Skeletal muscle satellite cell (primary cell): ENCODE data around the gene RNF182.
"Not testable (repeated sequence)": the region's sequence is repeated elsewhere in the genome, so short reads cannot be mapped to it uniquely, and the experiment has no call there.

Experiments
- H3K27me3 ChIP-seq: 2 replicates; pipeline ENCODE4 v1.7.0; 2013; ENCODE audit warnings: low read length; ENCODE audit not compliant: control insufficient read depth, insufficient read depth
- H3K36me3 ChIP-seq: 2 replicates; pipeline ENCODE4 v1.7.0; 2013; ENCODE audit warnings: mild to moderate bottlenecking, control low read depth, low read length; ENCODE audit not compliant: insufficient read depth
- H3K4me1 ChIP-seq: 2 replicates; pipeline ENCODE4 v1.7.0; 2013; ENCODE audit warnings: low read length; ENCODE audit not compliant: control insufficient read depth, insufficient read depth
- H3K4me2 ChIP-seq: 2 replicates; pipeline ENCODE4 v1.7.0; 2013; ENCODE audit warnings: mild to moderate bottlenecking, low read length
- H3K4me3 ChIP-seq: 2 replicates; pipeline ENCODE4 v1.7.0; 2013; ENCODE audit warnings: low read length
- H3K9ac ChIP-seq: 2 replicates; pipeline ENCODE4 v1.7.0; 2013; ENCODE audit warnings: mild to moderate bottlenecking, low read depth, low read length, moderate library complexity
- H3K9me3 ChIP-seq: replicated peaks from 2 replicates; pipeline ENCODE4 v1.7.0; 2013; ENCODE audit warnings: mild to moderate bottlenecking, control low read depth, low read length

RNF182 gene

DNA sequence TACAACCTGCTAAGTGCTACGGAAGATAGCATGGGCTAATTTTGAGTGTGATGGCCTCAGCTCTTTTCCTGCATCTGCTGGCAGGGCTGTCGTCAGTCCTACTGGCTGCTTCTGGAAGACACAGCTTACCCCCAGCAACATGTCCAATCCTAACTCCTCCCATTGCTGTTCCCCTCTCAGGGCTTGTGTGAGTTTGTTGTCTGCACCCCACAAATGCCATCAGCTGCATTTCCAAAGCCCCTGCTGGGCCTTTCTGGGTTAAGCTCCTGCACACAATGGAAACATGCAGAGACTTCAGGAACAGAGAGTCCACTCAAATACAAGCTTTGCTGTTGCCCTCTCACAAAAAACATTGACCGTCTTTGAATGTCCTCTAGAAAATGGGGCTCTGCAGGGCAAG, 84.7 kb downstream of the RNF182 start:
- Histone ChIP-seq H3K36me3 (no peaks in the 10 kb centered on the region), H3K4me2 (no peak overlapping the region), H3K9ac (no peak overlapping the region), H3K27me3 (peaks cover 29% of the 10 kb centered on the region), H3K4me1 (no peaks in the 10 kb centered on the region), H3K4me3 (no peak overlapping the region), H3K9me3 (no peaks in the 10 kb centered on the region)

GRCh38 chr6:14010275-14010674, 85.5 kb downstream of the RNF182 start:
- peaks cover 35% of the 10 kb centered on the region for H3K27me3 ChIP-seq
- no peak overlapping the region for H3K4me3 ChIP-seq
- H3K36me3 ChIP-seq: no peaks in the 10 kb centered on the region
- H3K9me3 ChIP-seq: no peaks in the 10 kb centered on the region
- H3K4me1 ChIP-seq: no peaks in the 10 kb centered on the region
- no peak overlapping the region for H3K9ac ChIP-seq
- no peak overlapping the region for H3K4me2 ChIP-seq

DNA sequence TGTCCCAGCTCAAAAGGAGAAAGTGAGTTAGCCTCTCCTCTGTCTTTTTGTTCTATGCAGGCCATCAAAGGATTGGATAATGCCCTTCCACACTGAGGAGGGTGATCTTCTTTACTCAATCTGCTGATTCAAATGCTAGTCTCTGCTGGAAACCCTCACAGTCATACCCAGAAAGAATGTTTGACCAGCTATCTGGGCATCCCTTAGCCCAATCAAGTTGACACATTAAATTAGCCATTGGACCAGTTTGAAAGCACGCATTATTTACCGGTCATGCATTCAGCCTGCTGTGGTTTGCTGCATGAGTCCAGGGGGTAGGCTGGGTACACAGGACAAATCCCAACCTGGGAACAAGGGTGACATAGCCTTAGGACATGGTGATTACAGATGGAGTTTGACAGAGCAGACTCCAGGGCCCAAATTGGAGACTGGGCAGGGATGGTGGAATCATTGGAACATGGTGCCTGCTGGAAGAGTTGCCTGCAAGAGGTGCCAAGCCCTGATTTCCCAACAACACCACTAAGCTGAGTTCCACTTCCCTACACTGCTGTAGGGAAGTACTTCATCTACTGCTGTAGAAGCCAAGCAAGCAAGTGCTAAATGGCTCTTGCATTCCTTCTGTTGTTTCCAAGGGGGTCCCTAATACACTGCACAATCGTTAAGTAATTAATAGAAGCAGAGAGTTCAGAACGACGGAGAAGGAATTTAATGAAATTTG, 87.7 kb downstream of the RNF182 start:
- Histone ChIP-seq H3K9ac (no peak overlapping the region), H3K4me2 (no peak overlapping the region), H3K9me3 (no peaks in the 10 kb centered on the region), H3K27me3 (peaks cover 44% of the 10 kb centered on the region), H3K36me3 (no peaks in the 10 kb centered on the region), H3K4me1 (no peaks in the 10 kb centered on the region), H3K4me3 (no peak overlapping the region)

- no peaks in the 10 kb centered on the region for H3K36me3 ChIP-seq
- no peaks in the 10 kb centered on the region for H3K9me3 ChIP-seq
Observed at GRCh38 chr6:14015964-14016363, 91.2 kb downstream of the RNF182 start.

GRCh38 chr6:14016432-14016831, 91.7 kb downstream of the RNF182 start:
- Histone ChIP-seq H3K36me3 (no peaks in the 10 kb centered on the region), H3K9me3 (no peaks in the 10 kb centered on the region), H3K4me3 (no peak overlapping the region), H3K4me1 (no peaks in the 10 kb centered on the region), H3K27me3 (peaks cover 28% of the 10 kb centered on the region), H3K4me2 (no peak overlapping the region), H3K9ac (no peak overlapping the region)

More at GRCh38 chr6:14015964-14016363, 91.2 kb downstream of the RNF182 start:
- Histone ChIP-seq H3K4me3 (no peak overlapping the region), H3K4me2 (no peak overlapping the region), H3K4me1 (no peaks in the 10 kb centered on the region), H3K9ac (no peak overlapping the region), H3K27me3 (peaks cover 24% of the 10 kb centered on the region)

- Histone ChIP-seq H3K36me3 (no peaks in the 10 kb centered on the region), H3K4me3 (no peak overlapping the region), H3K4me2 (no peak overlapping the region), H3K9me3 (no peaks in the 10 kb centered on the region), H3K27me3 (peaks cover 28% of the 10 kb centered on the region), H3K9ac (no peak overlapping the region), H3K4me1 (no peaks in the 10 kb centered on the region)
Observed at GRCh38 chr6:14016935-14017625, 92.3 kb downstream of the RNF182 start.

GRCh38 chr6:14017626-14018475, 93.1 kb downstream of the RNF182 start:
- no peaks in the 10 kb centered on the region for H3K36me3 ChIP-seq
- H3K4me2 ChIP-seq: no peak overlapping the region
- no peak overlapping the region for H3K9ac ChIP-seq
- H3K4me1 ChIP-seq: no peaks in the 10 kb centered on the region
- H3K27me3 ChIP-seq: peaks cover 23% of the 10 kb centered on the region
- H3K9me3 ChIP-seq: no peaks in the 10 kb centered on the region
- no peak overlapping the region for H3K4me3 ChIP-seq

DNA sequence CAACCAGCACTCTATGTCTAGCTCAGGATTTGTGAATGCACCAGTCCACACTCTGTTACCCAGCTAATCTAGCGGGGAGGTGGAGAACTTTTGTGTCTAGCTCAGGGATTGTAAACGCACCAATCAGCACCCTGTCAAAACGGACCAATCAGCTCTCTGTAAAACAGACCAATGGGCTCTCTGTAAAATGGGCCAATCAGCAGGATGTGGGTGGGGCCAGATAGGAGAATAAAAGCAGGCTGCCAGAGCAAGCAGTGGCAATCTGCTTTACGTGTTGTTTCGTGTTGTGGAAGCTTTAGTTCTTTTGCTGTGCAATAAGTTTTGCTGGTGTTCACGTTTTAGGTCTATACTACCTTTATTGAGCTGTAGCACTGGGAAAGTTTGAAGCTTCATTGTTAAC, 93.8 kb downstream of the RNF182 start:
- not testable (repeated sequence) for H3K4me1 ChIP-seq, H3K4me2 ChIP-seq, H3K9me3 ChIP-seq, H3K9ac ChIP-seq, H3K36me3 ChIP-seq, H3K4me3 ChIP-seq
- H3K27me3 ChIP-seq: peaks cover 23% of the 10 kb centered on the region

GRCh38 chr6:14020551-14020950, 95.8 kb downstream of the RNF182 start:
- Histone ChIP-seq H3K4me3 (no peak overlapping the region), H3K36me3 (no peaks in the 10 kb centered on the region)

GRCh38 chr6:14021449-14021848, 96.7 kb downstream of the RNF182 start:
- Histone ChIP-seq H3K36me3 (no peaks in the 10 kb centered on the region), H3K27me3 (peaks cover 18% of the 10 kb centered on the region), H3K9ac (no peak overlapping the region), H3K4me1 (no peaks in the 10 kb centered on the region), H3K4me3 (no peak overlapping the region), H3K4me2 (no peak overlapping the region), H3K9me3 (no peaks in the 10 kb centered on the region)

More at GRCh38 chr6:14020551-14020950, 95.8 kb downstream of the RNF182 start:
- Histone ChIP-seq H3K27me3 (peaks cover 19% of the 10 kb centered on the region), H3K9ac (no peak overlapping the region), H3K4me1 (no peaks in the 10 kb centered on the region), H3K4me2 (no peak overlapping the region), H3K9me3 (no peaks in the 10 kb centered on the region)

DNA sequence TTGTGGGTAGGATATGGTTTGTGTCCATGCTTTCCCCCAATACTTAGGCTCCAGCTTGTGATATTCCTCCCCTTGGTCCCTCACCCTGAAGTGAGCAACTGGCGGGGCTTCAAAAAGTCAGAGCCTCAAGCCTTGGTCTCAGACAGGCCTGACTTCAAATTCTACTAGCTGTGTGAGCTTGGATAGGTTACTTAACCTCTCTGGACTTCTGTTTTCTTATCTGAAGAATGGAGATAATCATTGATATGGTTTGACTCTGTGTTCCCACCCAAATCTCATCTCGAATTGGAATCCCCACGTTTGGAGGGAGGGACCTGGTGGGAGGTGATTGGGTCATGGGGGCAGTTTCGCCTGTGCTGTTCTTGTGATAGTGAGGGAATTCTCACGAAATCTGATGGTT, 97.9 kb downstream of the RNF182 start:
- Histone ChIP-seq H3K4me3 (no peak overlapping the region), H3K4me2 (no peak overlapping the region), H3K9ac (no peak overlapping the region), H3K36me3 (no peaks in the 10 kb centered on the region), H3K27me3 (peaks cover 19% of the 10 kb centered on the region), H3K4me1 (no peaks in the 10 kb centered on the region), H3K9me3 (no peaks in the 10 kb centered on the region)
